PC-3 (cell line): ENCODE data around the gene RNF8. TPM values are rescaled to one million over a fixed set of nuclear protein-coding genes. Genes with fewer than 3 reads are reported as not detected.
A peak's percentile ranks its signal among the peaks of the same experiment; 100 is the strongest.

Experiments used
- ATAC-seq: fragments of 200-7000 bp; cut with Tn5 transposase; 2 replicates; pipeline ENCODE4 v1.9.1; 2020; ENCODE audit warnings: mild to moderate bottlenecking, moderate library complexity
- BruUV-seq: library from RNA; stranded (reverse); fragments of 400-500 nt; replicated peaks from 2 replicates; lab custom pipeline; 2021; lab: Mats Ljungman, UMichigan
- CTCF ChIA-PET: fragments of 300-600 bp; sonication (Branson Sonifier 250); formaldehyde crosslinking; loops from one replicate; lab custom pipeline; 2022; ENCODE audit warnings: antibody characterized with exemption; lab: Charles Lee
- POLR2A ChIA-PET: fragments of 300-600 bp; sonication (Branson Sonifier 250); formaldehyde crosslinking; loops from one replicate; lab custom pipeline; 2022; ENCODE audit warnings: antibody characterized with exemption; ENCODE audit not compliant: unreplicated experiment; lab: Charles Lee
- DNase-seq: peaks from one replicate; pipeline ENCODE4 v3.0.0-alpha.2; 2015
- H2AFZ ChIP-seq: fragments of 300-600 bp; sonication (generic); 2 replicates; pipeline ENCODE4 v1.6.0; 2016; ENCODE audit warnings: antibody characterized with exemption, low read length
- H3F3A ChIP-seq: fragments of 300-600 bp; sonication (generic); one replicate; pipeline ENCODE4 v1.6.0; 2017; ENCODE audit warnings: antibody characterized with exemption, low read length, control low read depth, mild to moderate bottlenecking; ENCODE audit not compliant: unreplicated experiment
- H3K27ac ChIP-seq: fragments of 300-600 bp; sonication (generic); 2 replicates; pipeline ENCODE4 v1.5.1; 2016; ENCODE audit warnings: mild to moderate bottlenecking, low read length
- H3K27me3 ChIP-seq: fragments of 300-600 bp; sonication (generic); 2 replicates; pipeline ENCODE4 v1.6.1; 2016; ENCODE audit warnings: low read length, mixed read lengths
- H3K36me3 ChIP-seq: fragments of 300-600 bp; sonication (generic); 2 replicates; pipeline ENCODE4 v1.6.1; 2016; ENCODE audit warnings: low read depth, mixed run types, low read length, mixed read lengths
- H3K4me1 ChIP-seq: fragments of 300-600 bp; sonication (generic); 2 replicates; pipeline ENCODE4 v1.5.1; 2016; ENCODE audit warnings: low read length; ENCODE audit not compliant: insufficient read depth
- H3K4me2 ChIP-seq: fragments of 300-600 bp; sonication (generic); 2 replicates; pipeline ENCODE4 v1.6.0; 2016; ENCODE audit warnings: low read length
- H3K4me3 ChIP-seq: fragments of 300-600 bp; sonication (generic); 2 replicates; pipeline ENCODE4 v1.5.1; 2016; ENCODE audit warnings: mild to moderate bottlenecking, low read length, mixed read lengths
- H3K79me2 ChIP-seq: fragments of 300-600 bp; sonication (generic); 2 replicates; pipeline ENCODE4 v1.6.1; 2017; ENCODE audit warnings: low read length, mixed read lengths
- H3K9ac ChIP-seq: fragments of 300-600 bp; sonication (generic); 2 replicates; pipeline ENCODE4 v1.6.0; 2016; ENCODE audit warnings: mild to moderate bottlenecking, low read length
- H3K9me2 ChIP-seq: fragments of 300-600 bp; sonication (generic); replicated peaks from 2 replicates; pipeline ENCODE4 v1.6.1; 2016; ENCODE audit warnings: mixed run types, low read length, mixed read lengths
- H3K9me3 ChIP-seq: fragments of 300-600 bp; sonication (generic); 2 replicates; pipeline ENCODE4 v1.6.1; 2016; ENCODE audit warnings: low read length, mixed read lengths
- H4K20me1 ChIP-seq: fragments of 300-600 bp; sonication (generic); 2 replicates; pipeline ENCODE4 v1.6.1; 2016; ENCODE audit warnings: low read length, mixed read lengths
- CTCF ChIP-seq: fragments of 300-600 bp; sonication (generic); conservative IDR thresholded peaks from 2 replicates; pipeline ENCODE4 v1.5.1; 2017; ENCODE audit warnings: antibody characterized with exemption, low read depth, mild to moderate bottlenecking, low read length
- EZH2 ChIP-seq: fragments of 300-600 bp; sonication (generic); IDR thresholded peaks from one replicate; pipeline ENCODE4 v1.6.1; 2017; ENCODE audit warnings: antibody characterized with exemption, mild to moderate bottlenecking, low read length; ENCODE audit not compliant: unreplicated experiment
- EZH2phosphoT487 ChIP-seq: fragments of 300-600 bp; sonication (generic); IDR thresholded peaks from 2 replicates; pipeline ENCODE4 v1.6.1; 2018; ENCODE audit warnings: mild to moderate bottlenecking, antibody characterized with exemption, low read length, borderline replicate concordance
- intact Hi-C: fragments of 100-400 bp; cut with micrococcal nuclease; formaldehyde crosslinking; loops from 2 replicates; pipeline ENCODE4 v1.9.0; 2023
- total RNA-seq: library from RNA; depleted of rRNA; stranded (reverse); fragments of >200 nt; gene quantifications from 2 replicates; pipeline ENCODE4 v1.2.3, GENCODE V29; 2014

The RNF8 gene
- total RNA-seq, 1 experiment from 2014 or later = 28.1 TPM

DNA sequence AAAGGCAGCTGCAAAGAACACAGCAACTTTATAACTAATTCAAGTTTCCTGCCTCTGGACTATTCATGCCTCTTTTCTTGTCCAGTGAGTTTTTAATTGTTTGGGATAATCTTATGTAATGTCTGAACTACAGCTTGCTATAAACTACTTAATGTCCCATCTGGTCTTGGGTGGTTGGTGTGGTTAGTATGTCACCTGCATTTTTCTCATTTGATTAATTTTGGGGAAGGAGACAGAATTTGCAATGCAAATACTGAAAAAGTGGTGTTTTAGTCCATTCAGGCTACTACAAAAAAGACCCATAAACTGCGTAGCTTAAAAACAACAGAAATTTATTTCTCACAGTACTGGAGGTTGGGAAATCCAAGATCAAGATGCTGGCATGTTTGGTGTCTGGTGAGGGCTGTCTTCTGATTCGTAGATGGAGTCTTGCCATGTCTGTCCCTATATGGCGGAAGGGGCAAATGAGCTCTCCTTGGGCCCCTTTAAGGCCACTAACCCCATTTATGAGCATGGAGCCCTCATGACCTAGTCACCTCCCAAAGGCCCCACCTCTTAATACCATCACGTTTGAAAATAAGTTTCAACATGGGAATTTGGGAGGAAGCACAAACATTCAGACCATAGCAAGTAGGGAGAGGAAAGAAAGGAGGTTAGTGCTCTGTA, 22.4 kb downstream of the RNF8 start:
- Histone ChIP-seq H2AFZ (no peak overlapping the region), H4K20me1 (no peaks in the 10 kb centered on the region), H3K36me3 (peaks cover 29% of the 10 kb centered on the region; the same call in 1 of the 2 replicates), H3K27ac (no peak overlapping the region), H3K27me3 (no peaks in the 10 kb centered on the region), H3F3A (no peaks in the 10 kb centered on the region), H3K79me2 (no peaks in the 10 kb centered on the region), H3K4me1 (no peaks in the 10 kb centered on the region), H3K4me3 (no peak overlapping the region), H3K9ac (no peak overlapping the region), H3K9me3 (no peaks in the 10 kb centered on the region), H3K4me2 (no peak overlapping the region), H3K9me2 (no peaks in the 10 kb centered on the region)
- no peak for TF ChIP-seq CTCF
- TF ChIP-seq EZH2 = no peak
- no peak for TF ChIP-seq EZH2phosphoT487
- POLR2A ChIA-PET = no interaction called here
- no peak for DNase-seq
- no peak for ATAC-seq
- intact Hi-C loops = no loop called here
- CTCF ChIA-PET = no interaction called here
- BruUV-seq = no TSS peak

- intact Hi-C loops = loop anchor here (1.0 to 10.0 kb wide), 4 partner anchors 56 to 311 kb away; no protein-coding TSS in a partner anchor
- H3K27me3 ChIP-seq = no peaks in the 10 kb centered on the region
- H3F3A ChIP-seq = no peaks in the 10 kb centered on the region
- POLR2A ChIA-PET = interaction anchor here (0.5 kb wide), 1 partner anchor 43 kb away, joined by 3 read pairs; no protein-coding TSS in a partner anchor
- no peaks in the 10 kb centered on the region for H4K20me1 ChIP-seq
- no peaks in the 10 kb centered on the region for H3K79me2 ChIP-seq
- CTCF ChIA-PET = interaction anchor here (0.6 to 0.7 kb wide), 2 partner anchors 9 to 12 kb away, joined by 3 read pairs; no protein-coding TSS in a partner anchor
- BruUV-seq = no TSS peak
- no peaks in the 10 kb centered on the region for H3K9me3 ChIP-seq
- peaks cover 19% of the 10 kb centered on the region; the same call in 1 of the 2 replicates for H3K36me3 ChIP-seq
- peak; percentile 88 for DNase-seq
- no peak overlapping the region for H3K4me3 ChIP-seq
- H3K27ac ChIP-seq = no peak overlapping the region
- no peak overlapping the region for H2AFZ ChIP-seq
- no peak overlapping the region for H3K4me2 ChIP-seq
- TF ChIP-seq CTCF (peak; percentile 94), EZH2 (no peak)
- H3K4me1 ChIP-seq = no peaks in the 10 kb centered on the region
- ATAC-seq = peak; percentile 93
- H3K9ac ChIP-seq = no peak overlapping the region
- H3K9me2 ChIP-seq = no peaks in the 10 kb centered on the region
Observed at GRCh38 chr6:37381579-37381978, 27.8 kb downstream of the RNF8 start.
